PFSK-1 (cell line): Measurements from ENCODE around the gene GDPD1.

Experiments
- FOXP2 ChIP-seq: optimal IDR thresholded peaks from 2 replicates; pipeline ENCODE3; 2011; ENCODE audit warnings: borderline replicate concordance, control low read depth, inconsistent platforms; ENCODE audit not compliant: insufficient read depth; ENCODE audit errors: extremely low read length, extremely low read depth
- POLR2AphosphoS5 ChIP-seq: IDR thresholded peaks from 2 replicates; pipeline ENCODE4 v1.6.1; 2012; ENCODE audit warnings: low read depth, mild to moderate bottlenecking, control low read depth, low read length, moderate library complexity
- REST ChIP-seq, 2 experiments: IDR thresholded peaks; 2 replicates each; pipeline versions ENCODE4 v1.6.1 to v1.8.0; 2011 to 2012; ENCODE audit warnings: low read depth in 2 of 2, low read length in 2 of 2, control low read depth in 1 of 2, inconsistent platforms in 1 of 2, mild to moderate bottlenecking in 1 of 2, moderate library complexity in 1 of 2; ENCODE audit not compliant: insufficient read depth in 1 of 2
- SIN3A ChIP-seq: IDR thresholded peaks from 2 replicates; pipeline ENCODE4 v1.6.1; 2012; ENCODE audit warnings: mild to moderate bottlenecking, low read length, moderate library complexity, borderline replicate concordance; ENCODE audit not compliant: insufficient read depth
- TAF1 ChIP-seq: IDR thresholded peaks from 2 replicates; pipeline ENCODE4 v1.6.1; 2012; ENCODE audit warnings: low read length, control low read depth, borderline replicate concordance; ENCODE audit not compliant: insufficient read depth

GRCh38 chr17:59238906-59239305 lies 18.6 kb downstream of the GDPD1 start:
- TF ChIP-seq POLR2AphosphoS5 (no peak), REST (IDR thresholded peaks at IDR 0.05; ENCODE audit: insufficient read depth in 1 of 2, low read depth in 2 of 2, low read length in 2 of 2) (no peak), FOXP2 (no peak), TAF1 (no peak), SIN3A (no peak)
